ENCODE data around the gene ALPI. TPM values are rescaled to one million over a fixed set of nuclear protein-coding genes. Genes with fewer than 3 reads are reported as not detected.

The ALPI gene
- total and polyA plus RNA-seq, 9 of the 15 experiments (the other 6 are each of a cell fraction or from before 2014, with no cell fraction given) = not detected

- no peak for ATAC-seq
- intact Hi-C loops (cut with micrococcal nuclease) (loop anchor here (10.0 kb wide), 1 partner anchor 291 kb away; no protein-coding TSS in a partner anchor), in situ Hi-C loops (cut with MboI) (loop anchor here (5.0 kb wide), 1 partner anchor 108 kb away; no protein-coding TSS in a partner anchor)
- H3K27ac ChIP-seq (ENCODE audit: extremely low read depth, low read depth, low read length) = no peak overlapping the region
- FAIRE-seq = no peak
- ChIA-PET POLR2A (interaction anchor here (0.6 kb wide), 1 partner anchor 16 kb away, joined by 4 read pairs; no protein-coding TSS in a partner anchor), CTCF (ENCODE audit: low intra/inter-chr PET ratio) (no interaction called here)
- peaks cover 0 to 45% of the 10 kb centered on the region in 2 experiments; a peak in 3 of 5 replicates for H3K27me3 ChIP-seq (ENCODE audit: control insufficient read depth in 2 of 2, insufficient read depth in 2 of 2, low read length in 2 of 2)
- H3K4me2 ChIP-seq (ENCODE audit: insufficient read depth, low read length) = no peak overlapping the region
- no peak for DNase-seq (ENCODE audit: extremely low read depth in 1 of 4, low spot score in 3 of 4)
- no peak overlapping the region for H3K4me3 ChIP-seq
- no TSS peak for BruUV-seq (replicated peaks)
- no peaks in the 10 kb centered on the region for H3K9me1 ChIP-seq (ENCODE audit: control insufficient read depth, insufficient read depth, low read length)
- H3K9me3 ChIP-seq (replicated peaks; ENCODE audit: control insufficient read depth, insufficient read depth, low read depth, low read length) = no peaks in the 10 kb centered on the region
- H3K9ac ChIP-seq (ENCODE audit: insufficient read depth in 1 of 2, low read depth in 2 of 2, low read length in 2 of 2) = no peak overlapping the region
- H3K79me2 ChIP-seq (ENCODE audit: control insufficient read depth, insufficient read depth, low read length) = no peaks in the 10 kb centered on the region
- 0% methylated on average over 4 of the region's 4 CpGs for WGBS (ENCODE audit: insufficient coverage, low coverage, missing lambda C conversion rate)
- no peaks in the 10 kb centered on the region for H3K36me3 ChIP-seq (ENCODE audit: control insufficient read depth, insufficient read depth, low read length)
- H4K20me1 ChIP-seq (replicated peaks; ENCODE audit: control insufficient read depth, insufficient read depth, low read length) = no peaks in the 10 kb centered on the region
- no peak for TF ChIP-seq NBN (IDR thresholded peaks at IDR 0.05; ENCODE audit: low read depth)
- TF ChIP-seq BRD4 (IDR thresholded peaks at IDR 0.05) = no peak
- TF ChIP-seq GTF2A2 (tag; IDR thresholded peaks at IDR 0.05) = no peak
- no peak for TF ChIP-seq HNRNPL (IDR thresholded peaks at IDR 0.05; ENCODE audit: low read depth, low read length)
- no peak for TF ChIP-seq PHF20 (IDR thresholded peaks at IDR 0.05; ENCODE audit: partially characterized antibody)
- no peak for TF ChIP-seq ZNF561 (CRISPR knock-in tag; conservative IDR thresholded peaks at IDR 0.05)
- H2AFZ ChIP-seq (ENCODE audit: low read depth, low read length) = no peak overlapping the region
- H3K4me1 ChIP-seq (replicated peaks in 1 of 2; ENCODE audit: control insufficient read depth in 2 of 2, insufficient read depth in 2 of 2, low read length in 2 of 2) = peaks cover 0 to 10% of the 10 kb centered on the region in 2 experiments; a peak in 2 of 5 replicates
Observed at GRCh38 chr2:232435375-232435648, 20.6 kb upstream of the ALPI start.

- Histone ChIP-seq H3K27ac (ENCODE audit: extremely low read depth, low read depth, low read length) (no peak overlapping the region), H3K4me3 (no peak overlapping the region), H4K20me1 (replicated peaks; ENCODE audit: control insufficient read depth, insufficient read depth, low read length) (no peaks in the 10 kb centered on the region), H3K79me2 (ENCODE audit: control insufficient read depth, insufficient read depth, low read length) (no peaks in the 10 kb centered on the region), H3K4me2 (ENCODE audit: insufficient read depth, low read length) (no peak overlapping the region), H3K27me3 (ENCODE audit: control insufficient read depth in 2 of 2, insufficient read depth in 2 of 2, low read length in 2 of 2) (peaks cover 0 to 45% of the 10 kb centered on the region in 2 experiments; a peak in 3 of 5 replicates), H3K4me1 (replicated peaks in 1 of 2; ENCODE audit: control insufficient read depth in 2 of 2, insufficient read depth in 2 of 2, low read length in 2 of 2) (peaks cover 0 to 10% of the 10 kb centered on the region in 2 experiments; a peak in 2 of 5 replicates), H3K9ac (ENCODE audit: insufficient read depth in 1 of 2, low read depth in 2 of 2, low read length in 2 of 2) (no peak overlapping the region), H3K36me3 (ENCODE audit: control insufficient read depth, insufficient read depth, low read length) (no peaks in the 10 kb centered on the region), H3K9me1 (ENCODE audit: control insufficient read depth, insufficient read depth, low read length) (no peaks in the 10 kb centered on the region), H3K9me3 (replicated peaks; ENCODE audit: control insufficient read depth, insufficient read depth, low read depth, low read length) (no peaks in the 10 kb centered on the region), H2AFZ (ENCODE audit: low read depth, low read length) (no peak overlapping the region)
- in situ Hi-C loops (cut with MboI) (loop anchor here (5.0 kb wide), 1 partner anchor 109 kb away; no protein-coding TSS in a partner anchor), intact Hi-C loops (cut with micrococcal nuclease) (loop anchor here (10.0 kb wide), 1 partner anchor 291 kb away; no protein-coding TSS in a partner anchor)
- 1% methylated on average over 6 of the region's 7 CpGs for WGBS (ENCODE audit: insufficient coverage, low coverage, missing lambda C conversion rate)
- no TSS peak for BruUV-seq (replicated peaks)
- ChIA-PET CTCF (ENCODE audit: low intra/inter-chr PET ratio) (no interaction called here), POLR2A (interaction anchor here (0.9 kb wide), 1 partner anchor 536 kb away, joined by 3 read pairs; no protein-coding TSS in a partner anchor)
- DNase-seq (ENCODE audit: extremely low read depth in 1 of 4, low spot score in 3 of 4) = no peak
- no peak for FAIRE-seq
- ATAC-seq = no peak
- no peak for TF ChIP-seq PYGO2 (tag; IDR thresholded peaks at IDR 0.05)
Observed at GRCh38 chr2:232435805-232436204, 20.1 kb upstream of the ALPI start.

Data from K562 (cell line).